Measurements from ENCODE around the gene FAM131C. TPM values are rescaled to one million over a fixed set of nuclear protein-coding genes. Genes with fewer than 3 reads are reported as not detected.

FAM131C gene
- polyA plus RNA-seq, 1 donor from 2014 or later: 0.97 TPM

- Histone ChIP-seq H3K9me3 (ENCODE audit: low read length) (no peaks in the 10 kb centered on the region), H4K20me1 (ENCODE audit: insufficient read depth) (no peaks in the 10 kb centered on the region), H3K4me2 (ENCODE audit: low read length) (no peak overlapping the region), H3F3A (ENCODE audit: insufficient read depth, low read length, poor library complexity, severe bottlenecking) (no peaks in the 10 kb centered on the region), H3K4me3 (ENCODE audit: low read length) (no peak overlapping the region), H3K79me2 (replicated peaks; ENCODE audit: insufficient read depth, low read length) (no peaks in the 10 kb centered on the region), H2AFZ (ENCODE audit: low read depth, low read length) (no peak overlapping the region), H3K9ac (ENCODE audit: low read length) (no peak overlapping the region), H3K36me3 (ENCODE audit: insufficient read depth, low read length) (no peaks in the 10 kb centered on the region), H3K27ac (ENCODE audit: low read length) (no peak overlapping the region), H3K27me3 (ENCODE audit: insufficient read depth, low read depth, low read length) (no peaks in the 10 kb centered on the region), H3K9me2 (ENCODE audit: insufficient read depth, low read length) (no peaks in the 10 kb centered on the region)
- TF ChIP-seq RAD21 (conservative IDR thresholded peaks at IDR 0.05): no peak
- no peak for TF ChIP-seq MXI1 (conservative IDR thresholded peaks at IDR 0.05; ENCODE audit: poor library complexity, severe bottlenecking)
- TF ChIP-seq EZH2 (IDR thresholded peaks at IDR 0.05; ENCODE audit: borderline replicate concordance, insufficient read depth, low read length, poor library complexity, severe bottlenecking): no peak
- no peak for TF ChIP-seq TAF1 (IDR thresholded peaks at IDR 0.05; ENCODE audit: low read depth)
- TF ChIP-seq POLR2AphosphoS5 (IDR thresholded peaks at IDR 0.05): no peak
- TF ChIP-seq EP300 (conservative IDR thresholded peaks at IDR 0.05; ENCODE audit: poor library complexity, severe bottlenecking): no peak
- TF ChIP-seq SMC3 (conservative IDR thresholded peaks at IDR 0.05; ENCODE audit: poor library complexity): no peak
- TF ChIP-seq, protein P1, sequence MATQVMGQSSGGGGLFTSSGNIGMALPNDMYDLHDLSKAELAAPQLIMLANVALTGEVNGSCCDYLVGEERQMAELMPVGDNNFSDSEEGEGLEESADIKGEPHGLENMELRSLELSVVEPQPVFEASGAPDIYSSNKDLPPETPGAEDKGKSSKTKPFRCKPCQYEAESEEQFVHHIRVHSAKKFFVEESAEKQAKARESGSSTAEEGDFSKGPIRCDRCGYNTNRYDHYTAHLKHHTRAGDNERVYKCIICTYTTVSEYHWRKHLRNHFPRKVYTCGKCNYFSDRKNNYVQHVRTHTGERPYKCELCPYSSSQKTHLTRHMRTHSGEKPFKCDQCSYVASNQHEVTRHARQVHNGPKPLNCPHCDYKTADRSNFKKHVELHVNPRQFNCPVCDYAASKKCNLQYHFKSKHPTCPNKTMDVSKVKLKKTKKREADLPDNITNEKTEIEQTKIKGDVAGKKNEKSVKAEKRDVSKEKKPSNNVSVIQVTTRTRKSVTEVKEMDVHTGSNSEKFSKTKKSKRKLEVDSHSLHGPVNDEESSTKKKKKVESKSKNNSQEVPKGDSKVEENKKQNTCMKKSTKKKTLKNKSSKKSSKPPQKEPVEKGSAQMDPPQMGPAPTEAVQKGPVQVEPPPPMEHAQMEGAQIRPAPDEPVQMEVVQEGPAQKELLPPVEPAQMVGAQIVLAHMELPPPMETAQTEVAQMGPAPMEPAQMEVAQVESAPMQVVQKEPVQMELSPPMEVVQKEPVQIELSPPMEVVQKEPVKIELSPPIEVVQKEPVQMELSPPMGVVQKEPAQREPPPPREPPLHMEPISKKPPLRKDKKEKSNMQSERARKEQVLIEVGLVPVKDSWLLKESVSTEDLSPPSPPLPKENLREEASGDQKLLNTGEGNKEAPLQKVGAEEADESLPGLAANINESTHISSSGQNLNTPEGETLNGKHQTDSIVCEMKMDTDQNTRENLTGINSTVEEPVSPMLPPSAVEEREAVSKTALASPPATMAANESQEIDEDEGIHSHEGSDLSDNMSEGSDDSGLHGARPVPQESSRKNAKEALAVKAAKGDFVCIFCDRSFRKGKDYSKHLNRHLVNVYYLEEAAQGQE (IDR thresholded peaks at IDR 0.05; ENCODE audit: borderline replicate concordance): no peak
- TF ChIP-seq CTCF (IDR thresholded peaks at IDR 0.05; ENCODE audit: poor library complexity, severe bottlenecking): no peak
Observed at GRCh38 chr1:16065269-16065576, 8.2 kb downstream of the FAM131C start.

- Histone ChIP-seq H3K9me2 (ENCODE audit: insufficient read depth, low read length) (no peaks in the 10 kb centered on the region), H3K4me3 (ENCODE audit: low read length) (no peak overlapping the region), H4K20me1 (ENCODE audit: insufficient read depth) (no peaks in the 10 kb centered on the region), H3K79me2 (replicated peaks; ENCODE audit: insufficient read depth, low read length) (no peaks in the 10 kb centered on the region), H3K9me3 (ENCODE audit: low read length) (no peaks in the 10 kb centered on the region), H3K27me3 (ENCODE audit: insufficient read depth, low read depth, low read length) (no peaks in the 10 kb centered on the region), H3K4me2 (ENCODE audit: low read length) (no peak overlapping the region), H2AFZ (ENCODE audit: low read depth, low read length) (no peak overlapping the region), H3K9ac (ENCODE audit: low read length) (no peak overlapping the region), H3F3A (ENCODE audit: insufficient read depth, low read length, poor library complexity, severe bottlenecking) (no peaks in the 10 kb centered on the region), H3K36me3 (ENCODE audit: insufficient read depth, low read length) (no peaks in the 10 kb centered on the region), H3K27ac (ENCODE audit: low read length) (no peak overlapping the region)
- TF ChIP-seq EZH2 (IDR thresholded peaks at IDR 0.05; ENCODE audit: borderline replicate concordance, insufficient read depth, low read length, poor library complexity, severe bottlenecking): no peak
- TF ChIP-seq MXI1 (conservative IDR thresholded peaks at IDR 0.05; ENCODE audit: poor library complexity, severe bottlenecking): no peak
- TF ChIP-seq, protein P1 (IDR thresholded peaks at IDR 0.05; ENCODE audit: borderline replicate concordance): no peak
- TF ChIP-seq EP300 (conservative IDR thresholded peaks at IDR 0.05; ENCODE audit: poor library complexity, severe bottlenecking): no peak
- no peak for TF ChIP-seq RAD21 (conservative IDR thresholded peaks at IDR 0.05)
Observed at GRCh38 chr1:16064536-16065268, 8.7 kb downstream of the FAM131C start.

Data from neural cell (in vitro differentiated cells).